ENCODE measurements around the gene TMEM31. TPM values are rescaled to one million over a fixed set of nuclear protein-coding genes. Genes with fewer than 3 reads are reported as not detected.

The TMEM31 gene
- total and polyA plus RNA-seq, 9 of the 15 experiments (the other 6 are each of a cell fraction or from before 2014, with no cell fraction given) = 0.18 TPM; not detected in 8

DNA sequence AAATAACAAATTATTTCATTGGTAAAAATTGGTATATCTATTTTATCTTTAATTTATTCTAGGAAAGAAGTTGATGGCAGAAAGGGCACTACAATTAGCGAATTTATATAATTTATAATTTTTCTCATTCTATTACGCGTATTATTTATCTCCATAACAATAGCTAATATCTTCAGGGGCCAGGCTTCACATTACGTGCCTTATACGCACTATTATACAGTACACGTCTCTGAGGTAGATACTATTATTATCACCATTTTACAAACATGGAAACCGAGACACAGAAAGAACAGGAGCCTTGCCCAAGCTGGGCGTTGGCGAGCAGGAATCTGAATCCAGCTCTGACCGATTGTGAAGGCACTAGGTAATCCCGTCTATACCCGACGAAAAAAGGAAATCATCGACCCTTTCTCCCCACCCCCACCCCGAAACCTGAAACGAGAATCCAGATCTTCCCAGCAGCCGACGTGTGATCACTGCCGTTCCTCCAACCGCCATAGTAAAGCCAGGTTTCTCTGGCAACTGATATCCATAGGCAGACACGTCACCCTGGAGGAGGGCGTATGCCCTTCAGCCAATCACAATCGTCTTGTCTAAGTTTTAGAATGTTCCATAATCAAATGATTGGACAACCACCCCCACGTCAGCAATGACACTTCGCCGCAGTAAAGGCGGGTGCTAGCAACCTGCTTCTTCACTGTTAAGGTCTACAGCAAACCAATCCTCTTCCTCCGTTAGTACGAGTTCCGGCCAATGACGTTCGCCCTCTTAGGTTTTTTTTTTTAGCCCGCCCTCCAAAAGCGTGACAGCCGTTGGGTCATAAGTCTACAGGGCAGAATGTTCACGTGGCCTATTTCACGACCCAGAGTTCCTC, 24.3 kb upstream of the TMEM31 start, which contains the start of gene MORF4L2 (continued):
- TF ChIP-seq, protein P1, sequence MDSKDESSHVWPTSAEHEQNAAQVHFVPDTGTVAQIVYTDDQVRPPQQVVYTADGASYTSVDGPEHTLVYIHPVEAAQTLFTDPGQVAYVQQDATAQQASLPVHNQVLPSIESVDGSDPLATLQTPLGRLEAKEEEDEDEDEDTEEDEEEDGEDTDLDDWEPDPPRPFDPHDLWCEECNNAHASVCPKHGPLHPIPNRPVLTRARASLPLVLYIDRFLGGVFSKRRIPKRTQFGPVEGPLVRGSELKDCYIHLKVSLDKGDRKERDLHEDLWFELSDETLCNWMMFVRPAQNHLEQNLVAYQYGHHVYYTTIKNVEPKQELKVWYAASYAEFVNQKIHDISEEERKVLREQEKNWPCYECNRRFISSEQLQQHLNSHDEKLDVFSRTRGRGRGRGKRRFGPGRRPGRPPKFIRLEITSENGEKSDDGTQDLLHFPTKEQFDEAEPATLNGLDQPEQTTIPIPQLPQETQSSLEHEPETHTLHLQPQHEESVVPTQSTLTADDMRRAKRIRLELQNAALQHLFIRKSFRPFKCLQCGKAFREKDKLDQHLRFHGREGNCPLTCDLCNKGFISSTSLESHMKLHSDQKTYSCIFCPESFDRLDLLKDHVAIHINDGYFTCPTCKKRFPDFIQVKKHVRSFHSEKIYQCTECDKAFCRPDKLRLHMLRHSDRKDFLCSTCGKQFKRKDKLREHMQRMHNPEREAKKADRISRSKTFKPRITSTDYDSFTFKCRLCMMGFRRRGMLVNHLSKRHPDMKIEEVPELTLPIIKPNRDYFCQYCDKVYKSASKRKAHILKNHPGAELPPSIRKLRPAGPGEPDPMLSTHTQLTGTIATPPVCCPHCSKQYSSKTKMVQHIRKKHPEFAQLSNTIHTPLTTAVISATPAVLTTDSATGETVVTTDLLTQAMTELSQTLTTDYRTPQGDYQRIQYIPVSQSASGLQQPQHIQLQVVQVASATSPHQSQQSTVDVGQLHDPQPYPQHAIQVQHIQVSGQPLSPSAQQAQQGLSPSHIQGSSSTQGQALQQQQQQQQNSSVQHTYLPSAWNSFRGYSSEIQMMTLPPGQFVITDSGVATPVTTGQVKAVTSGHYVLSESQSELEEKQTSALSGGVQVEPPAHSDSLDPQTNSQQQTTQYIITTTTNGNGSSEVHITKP (IDR thresholded peaks at IDR 0.05; ENCODE audit: partially characterized antibody) = peak; percentile 7
- TF ChIP-seq, protein P2, sequence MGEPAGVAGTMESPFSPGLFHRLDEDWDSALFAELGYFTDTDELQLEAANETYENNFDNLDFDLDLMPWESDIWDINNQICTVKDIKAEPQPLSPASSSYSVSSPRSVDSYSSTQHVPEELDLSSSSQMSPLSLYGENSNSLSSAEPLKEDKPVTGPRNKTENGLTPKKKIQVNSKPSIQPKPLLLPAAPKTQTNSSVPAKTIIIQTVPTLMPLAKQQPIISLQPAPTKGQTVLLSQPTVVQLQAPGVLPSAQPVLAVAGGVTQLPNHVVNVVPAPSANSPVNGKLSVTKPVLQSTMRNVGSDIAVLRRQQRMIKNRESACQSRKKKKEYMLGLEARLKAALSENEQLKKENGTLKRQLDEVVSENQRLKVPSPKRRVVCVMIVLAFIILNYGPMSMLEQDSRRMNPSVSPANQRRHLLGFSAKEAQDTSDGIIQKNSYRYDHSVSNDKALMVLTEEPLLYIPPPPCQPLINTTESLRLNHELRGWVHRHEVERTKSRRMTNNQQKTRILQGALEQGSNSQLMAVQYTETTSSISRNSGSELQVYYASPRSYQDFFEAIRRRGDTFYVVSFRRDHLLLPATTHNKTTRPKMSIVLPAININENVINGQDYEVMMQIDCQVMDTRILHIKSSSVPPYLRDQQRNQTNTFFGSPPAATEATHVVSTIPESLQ (CRISPR knock-in tag; IDR thresholded peaks at IDR 0.05) = no peak
- TF ChIP-seq HDAC1 (IDR thresholded peaks at IDR 0.05) (peak in 1 of 2 experiments; percentile 47; a peak in 2 of 4 replicates), POLR2H (tag; IDR thresholded peaks at IDR 0.05; ENCODE audit: low read depth) (peak; percentile 94), BDP1 (IDR thresholded peaks at IDR 0.05; ENCODE audit: insufficient read depth, insufficient read length) (no peak), ZNF780A (CRISPR knock-in tag; IDR thresholded peaks at IDR 0.05) (no peak), ZC3H11A (IDR thresholded peaks at IDR 0.05; ENCODE audit: low read depth, low read length) (no peak), PTTG1 (tag; IDR thresholded peaks at IDR 0.05; ENCODE audit: low read depth) (no peak), ZSCAN29 (IDR thresholded peaks at IDR 0.05) (no peak), KLF13 (tag; IDR thresholded peaks at IDR 0.05; ENCODE audit: borderline replicate concordance, low read depth) (no peak), JUND (IDR thresholded peaks at IDR 0.05; ENCODE audit: borderline replicate concordance, low read depth, low read length) (peak; percentile 56; the same call in 1 of the 2 replicates), JUND (tag; IDR thresholded peaks at IDR 0.05; ENCODE audit: borderline replicate concordance, low read depth, low read length) (0 out of 3 replicates have a peak, but pooled peaks have one; percentile 10), DDX20 (tag; IDR thresholded peaks at IDR 0.05; ENCODE audit: low read depth) (no peak), CBX3 (IDR thresholded peaks at IDR 0.05; ENCODE audit: borderline replicate concordance in 1 of 2, low read length in 2 of 2) (no peak), MYBL2 (IDR thresholded peaks at IDR 0.05; ENCODE audit: low read depth) (peak; percentile 83), MYBL2 (CRISPR knock-in tag; IDR thresholded peaks at IDR 0.05; ENCODE audit: borderline replicate concordance) (no peak)
- TF ChIP-seq, protein P3, sequence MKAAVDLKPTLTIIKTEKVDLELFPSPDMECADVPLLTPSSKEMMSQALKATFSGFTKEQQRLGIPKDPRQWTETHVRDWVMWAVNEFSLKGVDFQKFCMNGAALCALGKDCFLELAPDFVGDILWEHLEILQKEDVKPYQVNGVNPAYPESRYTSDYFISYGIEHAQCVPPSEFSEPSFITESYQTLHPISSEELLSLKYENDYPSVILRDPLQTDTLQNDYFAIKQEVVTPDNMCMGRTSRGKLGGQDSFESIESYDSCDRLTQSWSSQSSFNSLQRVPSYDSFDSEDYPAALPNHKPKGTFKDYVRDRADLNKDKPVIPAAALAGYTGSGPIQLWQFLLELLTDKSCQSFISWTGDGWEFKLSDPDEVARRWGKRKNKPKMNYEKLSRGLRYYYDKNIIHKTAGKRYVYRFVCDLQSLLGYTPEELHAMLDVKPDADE (conservative IDR thresholded peaks at IDR 0.05; ENCODE audit: control insufficient read depth, low read depth, low read length) = no peak
- TF ChIP-seq, protein P4, sequence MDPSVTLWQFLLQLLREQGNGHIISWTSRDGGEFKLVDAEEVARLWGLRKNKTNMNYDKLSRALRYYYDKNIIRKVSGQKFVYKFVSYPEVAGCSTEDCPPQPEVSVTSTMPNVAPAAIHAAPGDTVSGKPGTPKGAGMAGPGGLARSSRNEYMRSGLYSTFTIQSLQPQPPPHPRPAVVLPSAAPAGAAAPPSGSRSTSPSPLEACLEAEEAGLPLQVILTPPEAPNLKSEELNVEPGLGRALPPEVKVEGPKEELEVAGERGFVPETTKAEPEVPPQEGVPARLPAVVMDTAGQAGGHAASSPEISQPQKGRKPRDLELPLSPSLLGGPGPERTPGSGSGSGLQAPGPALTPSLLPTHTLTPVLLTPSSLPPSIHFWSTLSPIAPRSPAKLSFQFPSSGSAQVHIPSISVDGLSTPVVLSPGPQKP (CRISPR knock-in tag; IDR thresholded peaks at IDR 0.05) = no peak

All from K562 (cell line).